Measurements from ENCODE around the gene MICAL2. TPM values are rescaled to one million over a fixed set of nuclear protein-coding genes. Genes with fewer than 3 reads are reported as not detected.

The MICAL2 gene
- total RNA-seq, 3 donors from 2014 or later = 263 to 384 (median 312) TPM

DNA sequence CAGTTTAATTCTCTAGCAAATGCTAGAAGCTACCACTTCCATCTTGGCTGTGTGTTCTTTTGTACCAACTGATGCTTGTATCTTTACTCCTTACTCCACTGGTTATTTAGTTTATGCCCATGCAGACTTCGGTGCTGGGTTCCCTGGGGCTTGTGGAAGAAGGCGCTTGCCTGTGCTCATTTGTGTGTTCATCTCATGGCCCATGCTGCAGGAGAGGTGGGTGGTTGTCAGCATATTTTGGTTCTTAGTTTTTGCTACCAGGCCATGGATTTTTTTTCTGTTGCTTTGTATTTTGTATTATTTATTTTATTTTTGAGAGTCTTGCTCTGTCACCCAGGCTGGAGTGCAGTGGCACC lies 22.4 kb downstream of the MICAL2 start:
- peaks cover 38% of the 10 kb centered on the region for H3K4me1 ChIP-seq (ENCODE audit: low read depth)
- no peaks in the 10 kb centered on the region for H3K36me3 ChIP-seq (ENCODE audit: low read depth)
- DNase-seq = no peak
- intact Hi-C loops (cut with DNase I, micrococcal nuclease) = no loop called here
- TF ChIP-seq, protein P1, sequence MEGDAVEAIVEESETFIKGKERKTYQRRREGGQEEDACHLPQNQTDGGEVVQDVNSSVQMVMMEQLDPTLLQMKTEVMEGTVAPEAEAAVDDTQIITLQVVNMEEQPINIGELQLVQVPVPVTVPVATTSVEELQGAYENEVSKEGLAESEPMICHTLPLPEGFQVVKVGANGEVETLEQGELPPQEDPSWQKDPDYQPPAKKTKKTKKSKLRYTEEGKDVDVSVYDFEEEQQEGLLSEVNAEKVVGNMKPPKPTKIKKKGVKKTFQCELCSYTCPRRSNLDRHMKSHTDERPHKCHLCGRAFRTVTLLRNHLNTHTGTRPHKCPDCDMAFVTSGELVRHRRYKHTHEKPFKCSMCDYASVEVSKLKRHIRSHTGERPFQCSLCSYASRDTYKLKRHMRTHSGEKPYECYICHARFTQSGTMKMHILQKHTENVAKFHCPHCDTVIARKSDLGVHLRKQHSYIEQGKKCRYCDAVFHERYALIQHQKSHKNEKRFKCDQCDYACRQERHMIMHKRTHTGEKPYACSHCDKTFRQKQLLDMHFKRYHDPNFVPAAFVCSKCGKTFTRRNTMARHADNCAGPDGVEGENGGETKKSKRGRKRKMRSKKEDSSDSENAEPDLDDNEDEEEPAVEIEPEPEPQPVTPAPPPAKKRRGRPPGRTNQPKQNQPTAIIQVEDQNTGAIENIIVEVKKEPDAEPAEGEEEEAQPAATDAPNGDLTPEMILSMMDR (IDR thresholded peaks at IDR 0.05) = no peak
- ATAC-seq = no peak
- H3K4me3 ChIP-seq = no peak overlapping the region
- H3K9me3 ChIP-seq = no peaks in the 10 kb centered on the region

DNA sequence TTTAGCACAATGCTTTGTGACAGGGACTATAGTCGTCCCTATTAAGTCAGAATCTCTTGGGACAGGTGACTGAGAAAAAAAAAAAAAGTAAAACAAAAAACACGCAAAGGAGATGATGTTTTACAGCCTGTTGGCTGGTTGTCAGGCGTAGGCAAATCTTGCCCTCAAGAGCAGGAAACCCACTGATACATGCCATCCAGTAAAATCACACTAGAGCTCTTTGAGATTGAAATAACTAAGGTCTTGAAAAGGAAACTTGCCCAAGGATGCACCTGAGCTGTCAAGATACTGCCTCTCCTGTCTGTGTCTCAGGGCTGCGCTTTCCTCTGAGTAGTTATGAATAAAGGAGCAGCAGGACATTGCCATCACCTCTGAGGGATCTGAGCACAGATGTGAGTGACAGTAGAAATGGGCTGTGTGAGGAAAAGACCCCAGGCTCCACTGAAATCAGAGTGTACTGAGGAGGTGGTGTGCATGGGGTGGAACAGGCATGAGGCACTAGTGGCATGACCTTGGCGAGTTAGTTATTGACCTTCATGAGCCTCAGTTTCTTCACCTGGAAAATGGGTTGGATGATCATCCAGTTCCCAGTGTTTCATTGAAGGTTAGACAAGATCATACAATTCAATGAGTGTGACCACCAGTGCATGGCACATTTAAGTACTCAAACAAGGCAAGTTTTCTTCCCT lies 23.3 kb downstream of the MICAL2 start:
- Histone ChIP-seq H3K9me3 (no peaks in the 10 kb centered on the region), H3K4me3 (no peak overlapping the region), H3K4me1 (ENCODE audit: low read depth) (peaks cover 40% of the 10 kb centered on the region), H3K36me3 (ENCODE audit: low read depth) (no peaks in the 10 kb centered on the region)
- TF ChIP-seq, protein P1 (IDR thresholded peaks at IDR 0.05) = no peak
- ATAC-seq (no peak), DNase-seq (no peak)
- intact Hi-C loops (cut with DNase I, micrococcal nuclease) = no loop called here

DNA sequence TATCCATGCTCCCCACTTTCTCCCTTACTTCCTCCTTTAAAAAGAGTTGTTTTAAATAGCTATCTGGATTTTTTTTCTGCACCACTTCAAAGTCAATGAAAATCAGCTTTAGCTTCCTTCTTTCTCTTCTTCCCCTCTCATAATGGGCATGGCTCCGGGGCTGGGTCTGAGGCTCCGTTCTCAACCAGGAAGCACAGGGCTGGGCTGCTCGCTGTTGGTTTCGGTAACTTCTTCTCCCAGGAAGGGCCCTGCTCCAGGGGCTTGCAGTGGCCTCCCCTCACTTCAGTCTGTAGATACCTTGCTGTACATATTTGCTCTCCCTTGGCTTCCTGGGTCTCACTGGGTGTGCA lies 23.8 kb downstream of the MICAL2 start:
- DNase-seq (peak; percentile 71 to 79 (median 71)), ATAC-seq (peak; percentile 45)
- intact Hi-C loops (cut with DNase I, micrococcal nuclease) = no loop called here
- TF ChIP-seq, protein P1 (IDR thresholded peaks at IDR 0.05) = no peak
- Histone ChIP-seq H3K4me1 (ENCODE audit: low read depth) (peaks cover 45% of the 10 kb centered on the region), H3K36me3 (ENCODE audit: low read depth) (no peaks in the 10 kb centered on the region), H3K4me3 (no peak overlapping the region), H3K9me3 (no peaks in the 10 kb centered on the region)

DNA sequence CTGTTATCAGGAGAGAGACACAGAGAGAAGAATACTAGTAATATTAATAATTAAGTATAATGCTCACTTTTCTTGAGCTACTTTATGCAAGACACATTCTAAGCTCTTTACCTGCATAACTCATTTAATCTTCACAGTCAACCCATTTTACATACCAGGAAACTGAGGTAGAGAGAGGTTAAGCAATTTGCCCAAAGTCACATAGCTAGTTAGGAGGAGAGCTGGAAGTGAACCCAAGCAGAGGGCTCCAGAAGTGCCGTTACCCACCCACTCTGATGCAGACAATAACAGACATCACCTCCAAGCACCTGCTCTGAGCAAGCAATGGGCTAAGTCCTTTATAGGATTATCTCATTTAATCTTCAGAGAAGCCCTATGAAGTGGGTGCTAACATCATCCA lies 24.8 kb downstream of the MICAL2 start:
- H3K36me3 ChIP-seq (ENCODE audit: low read depth) = no peaks in the 10 kb centered on the region
- H3K9me3 ChIP-seq = no peaks in the 10 kb centered on the region
- H3K4me1 ChIP-seq (ENCODE audit: low read depth) = peaks cover 46% of the 10 kb centered on the region
- no peak overlapping the region for H3K4me3 ChIP-seq
- ATAC-seq = no peak
- TF ChIP-seq, protein P1 (IDR thresholded peaks at IDR 0.05) = no peak
- DNase-seq = no peak
- intact Hi-C loops (cut with DNase I, micrococcal nuclease) = no loop called here

DNA sequence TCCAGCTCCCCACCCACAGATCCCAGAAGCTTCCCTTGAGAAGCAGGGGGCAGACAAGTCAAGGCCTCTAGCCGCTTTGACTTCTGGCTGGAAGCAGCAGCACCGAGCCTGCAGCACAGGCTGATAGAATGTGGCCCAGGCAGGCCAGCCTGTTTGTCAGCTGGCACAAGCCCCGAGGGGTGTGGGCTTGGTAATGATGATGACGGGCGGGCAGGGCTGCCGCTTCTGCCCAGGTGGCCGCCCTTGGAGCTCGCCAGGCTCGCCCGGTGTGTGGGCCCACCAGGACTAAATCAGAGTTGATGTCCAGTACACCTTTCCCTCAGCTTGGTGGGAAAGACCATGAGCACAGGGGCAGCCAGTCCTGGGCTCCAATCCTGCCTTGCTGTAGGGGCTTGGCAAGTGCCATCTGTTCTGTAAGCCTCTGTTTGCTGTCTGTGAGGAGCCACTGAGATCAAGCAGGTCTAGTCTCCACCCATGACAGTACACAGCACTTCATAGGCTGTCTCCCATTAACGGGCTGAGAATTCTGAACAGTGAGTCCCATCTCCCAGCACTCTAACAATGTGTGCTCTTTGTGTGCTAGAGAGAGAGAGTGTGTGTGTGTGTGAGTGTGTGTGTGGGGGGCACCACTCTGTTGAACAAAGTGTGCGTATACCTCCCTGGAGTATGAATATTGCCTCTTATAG lies 26.8 kb downstream of the MICAL2 start:
- DNase-seq = peak; percentile 85 to 86 (median 85)
- intact Hi-C loops (cut with DNase I, micrococcal nuclease) = no loop called here
- TF ChIP-seq, protein P1 (IDR thresholded peaks at IDR 0.05) = no peak
- no peak overlapping the region for H3K4me3 ChIP-seq
- no peaks in the 10 kb centered on the region for H3K36me3 ChIP-seq (ENCODE audit: low read depth)
- peaks cover 39% of the 10 kb centered on the region for H3K4me1 ChIP-seq (ENCODE audit: low read depth)
- no peaks in the 10 kb centered on the region for H3K9me3 ChIP-seq
- peak; percentile 79 for ATAC-seq
